Retinal pigment epithelial cell (primary cell): Measurements from ENCODE around the gene GAPDHS.

Experiments used
- DNase-seq: peaks from one replicate; pipeline ENCODE4 v3.0.0-alpha.2; 2010; ENCODE audit warnings: low read depth
- H3K4me3 ChIP-seq: 2 replicates; pipeline ENCODE4 v1.5.1; 2011; ENCODE audit warnings: mild to moderate bottlenecking, low read length, control low read depth, moderate library complexity
- CTCF ChIP-seq: conservative IDR thresholded peaks from 2 replicates; pipeline ENCODE4 v1.5.1; 2011; ENCODE audit warnings: low read depth, low read length, control low read depth, inconsistent platforms

GAPDHS gene

GRCh38 chr19:35557539-35558399 lies 24.5 kb downstream of the GAPDHS start:
- no peak for DNase-seq
- TF ChIP-seq CTCF = no peak
- peak overlapping the region; percentile 60 for H3K4me3 ChIP-seq

- DNase-seq = no peak
- H3K4me3 ChIP-seq = peak overlapping the region; percentile 60
- no peak for TF ChIP-seq CTCF
Measured at GRCh38 chr19:35558400-35559280, 25.4 kb downstream of the GAPDHS start.

- no peak for TF ChIP-seq CTCF
- DNase-seq = no peak
- no peak overlapping the region for H3K4me3 ChIP-seq
Measured at GRCh38 chr19:35559281-35559659, 26.0 kb downstream of the GAPDHS start.

GRCh38 chr19:35559781-35560180 lies 26.5 kb downstream of the GAPDHS start:
- no peak overlapping the region for H3K4me3 ChIP-seq
- no peak for DNase-seq
- no peak for TF ChIP-seq CTCF

- H3K4me3 ChIP-seq = no peak overlapping the region
- no peak for DNase-seq
- no peak for TF ChIP-seq CTCF
Measured at GRCh38 chr19:35560271-35560670, 27.0 kb downstream of the GAPDHS start.

GRCh38 chr19:35560677-35561076 lies 27.4 kb downstream of the GAPDHS start:
- no peak for DNase-seq
- H3K4me3 ChIP-seq = no peak overlapping the region
- no peak for TF ChIP-seq CTCF
